Kidney capillary endothelial cell (primary cell): ENCODE measurements around the gene CD300LD.
"Not testable (repeated sequence)": the region's sequence is repeated elsewhere in the genome, so short reads cannot be mapped to it uniquely, and the experiment has no call there.

Experiments
- DNase-seq: peaks from one replicate; pipeline ENCODE4 v3.0.0-alpha.2; 2018; ENCODE audit warnings: low spot score

CD300LD gene

DNA sequence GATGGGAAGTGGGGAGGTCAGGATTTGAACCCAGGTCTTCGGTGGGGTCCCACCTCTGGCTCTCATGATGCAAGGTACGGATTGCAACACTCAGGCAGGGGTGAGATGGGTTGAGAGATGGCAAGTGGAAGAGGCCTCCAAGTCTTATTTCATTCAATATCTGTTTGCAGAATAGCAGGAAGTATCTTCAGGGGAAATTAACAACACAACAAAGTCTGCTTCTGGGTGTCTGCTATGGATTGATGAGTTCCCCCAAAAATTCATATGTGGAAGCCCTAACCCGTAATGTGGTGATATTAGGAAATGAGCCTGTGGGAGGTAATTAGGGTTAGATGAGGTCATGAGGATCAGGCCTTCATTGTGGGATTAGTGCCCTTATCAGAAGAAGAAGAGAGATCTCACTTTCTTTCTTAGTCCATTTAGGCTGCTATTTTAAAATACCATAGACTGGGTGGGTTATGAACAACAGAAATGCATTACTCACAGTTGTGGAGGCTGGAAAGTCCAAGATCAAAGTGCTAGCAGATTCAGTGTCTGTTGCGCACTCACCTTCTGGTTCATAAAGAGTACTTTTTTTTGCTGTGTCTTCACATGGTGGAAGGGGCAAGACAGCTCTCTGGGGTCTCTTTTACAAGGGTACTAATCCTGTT lies 20.3 kb downstream of the CD300LD start:
- DNase-seq: no peak

DNA sequence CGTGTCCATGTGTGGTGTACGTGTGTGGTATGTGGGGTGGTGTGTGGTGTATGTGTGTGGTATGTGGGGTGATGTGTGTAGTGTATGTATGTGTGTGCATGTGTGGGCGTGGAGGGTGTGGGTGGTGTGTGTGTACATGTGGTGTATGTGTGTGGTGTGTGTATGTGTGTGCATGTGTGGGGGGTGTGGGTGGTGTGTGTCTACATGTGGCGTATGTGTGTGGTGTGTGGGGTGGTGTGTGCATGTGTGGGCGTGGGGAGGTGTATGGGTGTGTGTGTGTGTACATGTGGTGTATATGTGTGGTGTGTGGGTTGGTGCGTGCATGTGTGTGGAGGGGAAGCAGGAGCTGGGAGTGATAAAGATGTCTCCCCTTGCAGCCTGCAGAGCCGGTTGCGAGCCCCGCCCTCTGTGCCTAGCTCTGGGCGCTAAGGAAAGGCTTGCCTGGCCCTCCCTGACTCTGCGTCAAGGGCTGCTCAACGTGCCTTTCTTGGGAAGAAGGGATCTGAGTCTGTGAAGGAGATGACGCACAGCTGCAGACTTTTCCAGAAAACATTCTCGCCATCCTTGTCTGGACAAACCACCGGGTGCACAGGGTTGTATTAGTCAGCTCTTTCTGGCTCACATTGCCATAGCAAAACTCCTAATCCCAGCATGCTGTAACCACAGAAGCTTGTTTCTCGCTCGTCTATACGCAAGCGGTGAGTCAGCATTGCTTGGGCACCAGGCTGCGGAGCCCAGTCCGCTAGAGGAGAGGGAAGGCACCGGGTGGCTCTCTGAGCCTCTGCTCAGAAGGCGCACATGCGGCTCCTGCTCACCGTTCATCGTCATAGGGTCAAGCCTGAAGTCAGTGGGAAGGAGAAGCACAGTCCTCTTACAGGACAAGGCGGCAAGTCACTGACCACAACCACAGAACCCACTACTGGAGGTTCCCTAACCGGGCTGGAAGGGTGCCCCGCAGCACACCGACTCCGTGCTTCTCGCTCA lies 22.8 kb downstream of the CD300LD start:
- DNase-seq: no peak

DNA sequence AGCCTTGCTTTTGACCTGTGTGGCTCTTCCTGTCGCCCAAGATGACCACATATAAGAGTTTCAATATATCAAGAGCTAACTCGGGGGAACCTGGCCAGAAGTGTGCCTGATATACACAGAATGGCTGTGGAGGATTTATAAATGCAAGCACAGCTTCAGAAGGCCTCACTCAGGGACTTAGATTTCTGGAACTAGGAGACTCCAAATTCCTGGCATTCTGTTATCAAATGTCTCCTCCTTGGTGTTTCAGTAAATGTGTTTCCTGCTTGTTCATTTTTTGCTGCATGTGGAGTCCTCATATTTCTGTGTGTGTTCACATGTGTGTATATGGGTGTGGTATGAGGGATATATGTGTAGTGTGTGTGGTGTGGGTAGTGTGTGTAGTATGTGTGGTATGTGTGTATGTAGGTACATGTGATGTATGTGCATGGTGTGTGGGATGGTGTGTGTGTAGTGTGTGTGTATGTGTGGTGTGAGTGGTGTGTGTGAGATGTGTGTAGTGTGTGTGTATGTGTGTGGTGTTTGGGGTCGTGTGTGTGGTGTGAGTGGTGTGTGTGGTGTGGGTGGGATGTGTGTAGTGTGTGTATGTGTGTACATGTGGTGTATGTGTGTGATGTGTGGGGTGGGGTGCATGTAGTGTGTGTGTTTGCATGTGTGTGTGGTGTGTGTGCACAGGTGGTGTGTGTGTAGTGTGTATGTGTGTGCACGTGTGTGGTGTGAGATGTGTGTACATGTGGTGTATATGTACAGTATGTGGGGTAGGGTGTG lies 23.8 kb downstream of the CD300LD start:
- no peak for DNase-seq

DNA sequence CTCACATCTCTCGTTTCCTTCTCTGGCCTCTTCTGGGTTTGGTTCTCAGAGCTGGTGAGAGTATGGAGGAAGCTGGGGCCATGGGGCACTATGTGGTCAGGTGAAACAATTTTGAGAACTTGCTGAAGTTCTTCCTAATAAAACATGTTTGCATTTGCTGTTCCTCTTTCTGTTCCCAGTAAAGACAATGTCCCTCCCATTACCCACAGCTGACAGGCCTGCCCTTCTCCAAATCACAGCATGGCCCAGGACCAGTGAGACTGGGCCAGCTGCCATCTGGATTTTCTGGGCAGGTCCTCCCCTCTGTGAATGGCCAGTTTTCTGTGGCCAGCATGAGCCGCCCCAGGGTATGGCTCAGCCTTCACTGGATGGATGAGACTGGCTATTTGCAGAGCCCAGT lies 24.7 kb downstream of the CD300LD start, which contains the start of gene CD300H:
Gene CD300H (minus strand): TSS at position 113 of the 400 bp plus-strand sequence.
- no peak for DNase-seq

DNA sequence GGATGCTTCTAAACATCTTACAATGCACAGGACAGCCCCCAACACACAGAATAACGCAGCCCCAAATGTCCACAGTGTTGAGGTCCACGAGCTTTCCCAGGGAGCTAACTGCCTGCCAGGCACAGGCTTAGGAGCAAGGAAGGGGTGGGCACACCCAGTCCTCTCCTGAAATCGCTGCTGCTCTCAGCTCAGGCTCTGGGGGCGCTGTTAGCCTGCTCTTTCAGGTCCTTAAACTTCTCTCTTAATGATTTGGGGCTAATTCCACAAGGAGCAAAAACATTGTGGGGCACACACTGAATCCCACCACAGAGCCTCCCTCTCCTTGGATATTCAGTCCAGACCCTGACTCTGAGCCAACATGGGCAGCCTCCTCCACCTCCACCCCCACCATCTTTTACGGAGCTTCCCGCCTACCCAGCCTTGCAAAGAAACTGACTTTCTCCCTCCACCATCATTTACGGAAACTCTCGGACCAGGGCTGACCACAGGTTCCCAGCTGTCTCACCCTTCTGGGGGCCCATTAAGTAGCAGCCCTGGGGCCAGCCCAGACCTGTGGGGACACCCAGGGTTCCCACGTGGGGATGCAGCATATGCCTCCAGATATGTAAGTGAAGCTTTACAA lies 25.8 kb downstream of the CD300LD start:
- DNase-seq: no peak

DNA sequence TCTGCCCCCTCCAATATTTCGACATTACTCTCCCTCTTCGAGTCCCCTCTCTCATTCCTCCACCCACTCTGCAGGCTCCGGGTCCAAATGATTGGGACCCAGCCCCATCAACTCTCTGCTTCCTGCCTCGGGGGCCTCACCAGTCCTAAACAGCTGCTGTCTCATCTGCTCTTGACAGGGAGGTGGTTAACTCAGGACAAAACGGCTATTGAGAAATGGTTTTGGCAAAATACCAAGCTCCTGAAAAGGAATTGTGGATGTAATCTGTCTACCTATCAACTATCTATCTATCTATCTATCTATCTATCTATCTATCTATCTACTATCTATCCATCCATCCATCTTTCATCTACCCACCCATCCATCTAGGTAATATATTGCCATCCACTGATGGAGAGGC lies 27.0 kb downstream of the CD300LD start:
- DNase-seq: no peak

DNA sequence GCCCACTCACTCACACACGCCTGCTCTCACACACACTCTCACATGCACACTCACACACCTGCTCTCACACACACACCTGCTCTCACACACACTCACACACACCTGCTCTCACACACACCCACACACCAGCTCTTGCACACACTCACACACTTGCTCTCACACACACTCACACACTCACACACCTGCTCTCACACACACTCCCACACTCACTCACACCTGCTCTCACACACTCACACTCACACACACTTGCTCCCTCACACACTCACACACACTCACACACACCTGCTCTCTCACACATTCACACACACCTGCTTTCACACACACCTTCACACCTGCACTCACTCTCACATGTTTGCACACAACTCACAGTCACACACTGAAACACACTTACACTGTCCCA lies 28.7 kb downstream of the CD300LD start:
- no peak for DNase-seq

DNA sequence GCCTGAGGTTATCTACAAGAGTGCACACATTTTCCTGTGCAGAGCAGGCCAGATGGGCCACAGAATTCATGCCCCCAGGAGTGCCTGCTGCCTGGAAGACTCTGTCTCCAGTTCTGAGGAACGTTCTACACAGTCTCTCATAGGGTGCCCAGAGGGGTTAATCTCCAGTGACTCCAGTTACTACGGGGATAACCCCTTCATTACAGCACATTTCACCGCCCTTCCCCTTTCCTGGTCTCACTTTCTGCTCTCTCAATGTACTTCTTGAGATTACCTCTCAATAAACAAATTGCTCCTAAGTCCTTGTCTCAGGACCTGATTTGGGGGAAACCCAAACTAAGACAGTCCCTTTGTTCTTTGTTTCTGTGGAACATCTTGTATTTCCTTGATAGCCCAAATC lies 30.5 kb downstream of the CD300LD start:
- no peak for DNase-seq

DNA sequence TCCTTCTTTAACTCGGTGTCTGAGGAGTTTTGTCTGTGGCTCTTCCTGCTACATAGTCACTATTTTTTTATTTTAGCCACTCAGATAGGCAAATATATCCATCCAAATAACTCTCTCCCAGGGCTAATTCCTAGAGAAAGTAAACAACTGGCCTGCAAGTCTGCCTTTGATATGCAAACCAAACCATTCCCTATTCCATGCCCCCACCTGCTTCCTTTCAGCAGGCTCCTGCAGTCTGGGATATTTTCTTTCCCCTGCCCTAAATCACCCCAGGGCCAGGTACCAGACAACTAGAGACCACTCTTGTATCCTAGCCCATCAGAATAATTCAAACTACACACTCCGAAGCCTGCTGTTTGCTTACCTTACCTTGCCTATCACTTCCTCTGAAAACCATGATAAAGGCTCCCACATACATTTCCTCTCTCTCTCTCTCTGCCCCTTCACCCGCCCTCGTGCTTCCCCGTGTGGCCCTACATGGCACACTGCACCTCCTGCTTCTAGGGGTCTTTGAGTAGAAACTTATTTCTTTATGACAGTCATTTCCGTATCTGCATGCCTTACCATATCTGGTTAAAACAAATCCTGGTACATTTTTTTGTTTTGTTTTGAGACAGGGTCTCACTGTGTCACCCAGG lies 33.1 kb downstream of the CD300LD start:
- DNase-seq: no peak

DNA sequence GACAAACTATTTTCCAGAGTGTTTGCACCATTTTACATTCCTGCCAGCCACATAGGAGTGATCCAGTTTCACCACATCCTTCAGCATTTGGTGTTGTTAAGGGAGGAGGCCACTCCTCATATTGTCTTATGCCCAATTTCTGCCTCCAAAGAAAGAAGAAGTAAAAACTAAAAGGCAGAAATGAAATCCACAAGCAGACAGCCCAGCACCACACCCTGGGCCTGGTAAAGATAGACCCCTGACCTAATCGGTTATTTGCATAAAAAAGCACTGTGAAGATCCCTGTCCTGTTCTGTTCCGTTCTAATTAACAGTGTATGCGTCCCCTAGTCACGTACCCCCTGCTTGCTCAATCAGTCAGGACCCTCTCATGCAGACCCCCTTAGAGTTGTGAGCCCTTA lies 33.7 kb downstream of the CD300LD start:
- not testable (repeated sequence) for DNase-seq

DNA sequence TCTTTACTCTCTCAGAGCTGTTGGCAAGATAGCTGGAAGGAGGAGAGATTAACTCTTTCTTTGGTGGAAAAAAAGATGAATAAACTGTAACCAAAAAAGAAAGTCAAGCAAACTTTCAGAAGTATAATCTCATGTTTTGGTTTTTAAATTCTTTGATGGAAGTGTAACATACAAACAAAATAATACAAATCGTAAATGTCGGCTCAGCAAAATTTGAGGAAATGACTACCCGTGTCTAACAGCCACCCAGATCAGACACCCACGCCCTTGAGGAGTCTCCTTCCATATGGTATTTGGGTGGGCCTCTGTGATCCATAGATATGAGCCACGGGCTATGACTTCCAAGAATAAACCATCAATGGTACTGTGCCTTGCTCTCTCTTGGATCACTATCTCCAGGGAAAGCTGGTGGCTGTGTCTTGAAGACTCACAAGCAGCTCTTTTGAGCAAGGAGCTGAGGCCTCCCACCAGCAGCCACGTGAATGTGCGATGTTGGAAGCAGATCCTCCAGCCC lies 36.6 kb downstream of the CD300LD start:
- no peak for DNase-seq

DNA sequence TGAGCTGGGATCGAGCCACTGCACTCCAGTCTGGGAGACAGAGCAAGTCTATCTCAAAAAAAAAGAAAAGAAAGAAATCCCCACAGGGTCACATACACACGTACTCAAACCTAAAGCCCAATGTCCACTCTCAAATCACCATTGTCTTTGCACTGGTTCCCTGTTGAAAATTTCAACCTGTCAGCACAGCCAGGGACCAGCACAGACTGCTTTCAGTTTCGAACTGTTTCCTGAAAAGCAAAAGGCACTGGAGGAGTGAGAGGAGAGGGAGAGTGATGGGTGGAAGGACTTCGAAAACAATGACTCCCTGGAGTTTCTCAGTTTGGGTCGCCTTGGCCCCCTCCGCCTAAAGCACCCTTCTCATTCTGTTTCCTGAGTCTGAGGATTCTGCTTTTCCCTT lies 37.2 kb downstream of the CD300LD start:
- DNase-seq: no peak

DNA sequence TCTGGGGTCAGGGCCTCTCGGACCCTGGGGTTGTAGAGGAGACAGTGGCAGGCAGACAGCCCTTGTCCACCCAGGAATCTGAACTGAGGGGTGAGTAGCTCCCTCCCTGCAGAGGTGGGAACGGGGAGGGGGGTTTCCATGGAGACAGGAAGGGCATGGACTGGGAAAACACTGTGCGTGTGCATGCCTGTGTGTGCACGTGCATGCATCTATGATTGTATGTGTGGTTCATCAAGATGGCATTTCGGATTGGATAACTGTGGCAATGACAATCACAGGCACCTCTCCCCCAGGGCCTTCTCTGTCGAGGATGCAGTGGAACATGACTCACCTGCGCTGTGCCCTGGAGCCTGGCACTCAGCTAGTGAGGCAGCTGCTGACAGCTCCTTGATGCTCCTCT lies 40.0 kb downstream of the CD300LD start:
- no peak for DNase-seq

DNA sequence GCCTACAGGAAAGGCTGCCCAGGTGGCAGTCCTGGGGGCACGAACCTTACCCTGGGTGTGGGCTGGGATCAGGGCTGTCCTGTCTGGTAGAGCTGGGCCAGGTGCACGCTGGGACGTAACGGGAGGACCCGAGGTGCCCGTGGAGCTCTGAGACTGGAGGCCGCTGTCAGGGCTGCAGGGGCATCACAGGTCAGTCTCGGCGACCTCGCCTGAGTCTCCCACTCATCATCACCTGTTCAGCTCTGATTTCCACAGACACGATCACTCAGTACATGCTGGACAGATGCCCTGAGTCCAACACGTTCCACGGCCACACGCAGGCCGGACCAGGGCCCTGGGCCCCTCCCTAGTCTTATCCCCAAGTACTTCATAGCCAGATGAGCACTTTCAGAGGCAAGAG lies 41.5 kb downstream of the CD300LD start:
- DNase-seq: no peak

DNA sequence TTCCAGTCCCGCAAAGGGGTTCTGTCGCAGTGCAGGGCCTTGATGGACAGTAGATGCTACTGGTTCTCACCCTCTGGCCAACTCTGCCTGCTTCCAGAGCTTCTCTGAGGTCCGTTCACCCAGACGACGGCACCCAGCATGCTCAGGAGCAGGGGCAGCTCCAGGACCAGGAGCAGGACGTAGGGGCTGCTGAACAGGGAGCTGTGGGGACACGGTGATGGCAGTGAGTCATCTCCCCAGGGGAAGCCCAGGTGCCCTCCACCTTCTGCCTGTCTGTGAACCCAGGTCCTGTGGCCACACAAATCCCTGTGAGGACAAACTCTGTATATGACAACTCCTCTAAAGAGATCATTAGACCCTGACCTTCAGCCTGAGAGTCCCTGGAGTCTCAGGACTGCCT lies 42.7 kb downstream of the CD300LD start:
- DNase-seq: no peak

DNA sequence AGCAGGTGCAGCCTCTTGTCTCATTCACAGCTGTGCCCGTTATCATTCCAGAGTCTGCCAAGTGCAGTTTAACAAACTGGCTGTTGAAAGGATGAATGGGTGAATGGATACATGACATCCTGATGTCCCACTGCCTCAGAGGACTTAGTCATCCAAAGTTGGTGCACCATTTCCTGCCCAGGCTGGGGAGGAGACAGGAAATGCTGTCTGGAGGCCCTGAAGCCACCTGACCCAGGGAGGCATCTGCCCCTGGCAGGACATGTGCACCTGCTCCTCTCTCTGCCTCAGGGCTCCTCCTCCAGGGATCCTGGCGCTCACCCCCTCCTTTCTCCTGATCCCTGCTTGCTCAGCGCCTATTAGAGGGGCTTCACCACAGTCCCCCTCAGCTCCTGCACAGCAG lies 44.3 kb downstream of the CD300LD start:
- DNase-seq: peak; percentile 36

DNA sequence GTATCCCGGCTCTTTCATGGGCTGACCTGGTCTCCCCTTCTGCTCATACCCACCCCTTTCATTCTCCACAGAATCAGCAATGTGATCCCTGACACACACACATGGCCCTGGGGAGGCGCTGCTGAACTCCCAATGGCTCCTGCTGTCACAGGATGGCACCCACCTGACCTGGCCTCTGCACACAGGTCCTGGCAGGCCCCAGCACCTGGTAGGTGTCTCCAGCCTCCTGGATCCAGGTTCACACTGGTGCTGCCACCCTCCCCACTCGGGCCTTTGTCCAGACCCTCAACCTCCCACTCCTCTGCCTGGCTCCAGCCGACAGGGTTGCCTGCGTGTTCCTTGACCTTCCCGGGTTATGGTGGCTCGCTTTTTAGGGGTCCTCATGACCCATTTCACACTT lies 44.8 kb downstream of the CD300LD start:
- DNase-seq: no peak

DNA sequence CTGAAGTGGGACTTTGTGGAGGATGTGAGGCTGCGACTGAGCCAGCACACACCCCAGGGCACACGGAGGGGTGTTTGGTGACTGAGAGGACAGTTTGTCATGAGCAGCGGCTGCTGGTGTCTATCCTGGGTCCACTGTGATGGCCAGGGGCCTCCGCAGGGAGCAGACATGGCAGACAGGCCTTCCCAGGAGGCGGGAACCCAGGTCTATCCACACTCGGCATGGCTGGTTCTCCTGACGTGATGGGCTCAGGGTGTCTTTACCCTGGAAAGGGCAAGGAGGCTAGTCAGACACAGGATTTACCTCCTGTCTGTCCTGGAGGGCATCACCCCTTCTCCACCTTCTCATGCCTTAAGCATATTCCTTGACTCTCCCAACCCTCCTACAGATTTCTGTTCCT lies 45.5 kb downstream of the CD300LD start:
- DNase-seq: no peak

DNA sequence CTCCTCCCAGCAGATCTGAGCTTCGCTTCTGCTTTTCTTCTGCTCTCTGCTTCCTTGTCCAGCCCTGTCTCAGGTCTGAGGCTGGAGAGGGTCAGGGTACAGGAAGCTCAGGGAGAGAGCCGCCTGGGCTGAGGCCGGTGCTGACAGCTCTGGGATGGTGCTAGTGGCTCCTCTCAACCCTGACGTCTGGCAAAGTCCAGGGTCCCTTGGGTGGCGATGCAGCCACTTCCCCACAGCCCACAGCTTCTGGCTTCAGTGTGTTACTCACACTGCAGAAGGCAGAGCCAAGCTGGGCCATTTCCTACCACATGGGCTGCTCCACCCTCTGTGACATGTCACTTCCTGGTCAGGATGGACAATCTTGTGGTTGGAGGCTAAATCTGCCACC lies 46.2 kb downstream of the CD300LD start, which contains the start of gene CD300C:
Gene CD300C (minus strand): TSS at position 273 of the 388 bp plus-strand sequence. CDS start 333 bp downstream, outside the sequence.
- DNase-seq: peak; percentile 36

DNA sequence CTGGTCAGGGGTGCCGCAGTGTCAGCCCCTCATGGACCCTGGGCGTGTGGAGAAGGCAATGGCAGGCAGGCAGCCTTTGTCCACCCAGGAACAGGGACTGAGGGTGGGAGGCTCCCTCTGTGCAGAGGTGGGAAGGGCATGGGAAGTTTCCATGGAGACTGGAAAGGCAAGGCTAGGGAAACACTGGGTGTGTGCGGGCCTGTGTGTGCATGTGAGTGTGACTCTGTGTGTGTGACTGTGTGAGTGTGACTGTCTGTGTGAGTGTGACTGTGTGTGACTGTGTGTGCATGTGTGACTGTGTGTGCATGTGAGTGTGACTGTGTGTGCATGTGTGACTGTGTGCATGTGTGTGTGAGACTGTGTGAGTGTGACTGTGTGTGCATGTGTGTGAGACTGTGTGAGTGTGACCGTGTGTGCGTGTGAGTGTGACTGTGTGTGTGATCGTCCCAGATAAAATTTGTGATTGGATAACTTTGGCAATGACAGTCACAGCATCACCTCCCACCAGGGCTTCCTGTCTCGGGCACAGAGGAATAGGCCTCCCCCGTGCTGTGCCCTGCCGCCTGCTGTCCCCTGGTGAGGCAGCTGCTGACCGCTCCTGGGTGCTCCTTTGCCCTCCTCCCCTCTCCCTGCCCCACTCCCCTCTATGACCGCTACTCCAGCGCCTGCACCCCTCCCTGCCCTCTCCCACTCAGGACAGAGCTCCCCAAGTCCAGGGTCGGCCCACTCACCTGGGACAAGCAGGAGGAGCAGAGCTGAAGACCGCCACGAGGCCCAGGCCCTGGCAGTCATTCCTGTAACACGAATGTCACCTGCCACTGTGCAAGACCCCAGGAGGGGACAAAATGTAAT lies 46.9 kb downstream of the CD300LD start:
- DNase-seq: no peak
